Left lung (tissue), 10 donors: ENCODE data around the gene MARK3. TPM values are rescaled to one million over a fixed set of nuclear protein-coding genes. Genes with fewer than 3 reads are reported as not detected.

Experiments
- ATAC-seq: fragments of 200-7000 bp; cut with Tn5 transposase; one replicate; pipeline ENCODE4 v1.9.1; 2020; ENCODE audit warnings: moderate library complexity
- DNase-seq, 4 donors: peaks; one replicate each; pipeline ENCODE4 v3.0.0-alpha.2; 2013 to 2020
- H3K27ac ChIP-seq, 2 donors: fragments of 200-600 bp; sonication (generic) in 1 of 2; one replicate each; pipeline versions ENCODE4 v1.5.0 to v1.8.0; 2020 to 2021
- H3K27me3 ChIP-seq, 2 donors: fragments of 200-600 bp; sonication (generic) in 1 of 2; one replicate each; pipeline versions ENCODE4 v1.5.0 to v1.8.0; 2020 to 2021
- H3K36me3 ChIP-seq, 2 donors: fragments of 200-600 bp; sonication (generic) in 1 of 2; one replicate each; pipeline versions ENCODE4 v1.5.0 to v1.8.0; 2020 to 2021
- H3K4me1 ChIP-seq, 2 donors: fragments of 200-600 bp; one replicate each; pipeline ENCODE4 v1.8.0; 2021
- H3K4me3 ChIP-seq, 2 donors: fragments of 200-600 bp; sonication (generic) in 1 of 2; one replicate each; pipeline versions ENCODE4 v1.5.0 to v1.8.0; 2020 to 2021; ENCODE audit warnings: mild to moderate bottlenecking in 1 of 2
- H3K9me3 ChIP-seq, 2 donors: fragments of 200-600 bp; sonication (generic) in 1 of 2; one replicate each; pipeline versions ENCODE4 v1.5.0 to v1.8.0; 2020 to 2021
- CTCF ChIP-seq, 2 donors: fragments of 200-600 bp; sonication (generic) in 1 of 2; IDR thresholded peaks; one replicate each; pipeline versions ENCODE4 v1.5.0 to v1.8.0; 2021; ENCODE audit warnings: antibody characterized with exemption in 2 of 2
- intact Hi-C, 2 donors: fragments of 100-400 bp; cut with DNase I; formaldehyde crosslinking; loops; one replicate each; pipeline versions ENCODE4 v1.11.2 to v1.14.2; 2022
- polyA plus RNA-seq, 6 donors: library from polyadenylated mRNA; unstranded; fragments of 120-200 nt; gene quantifications; one replicate each; pipeline ENCODE4 v1.2.1, GENCODE V29; 2013; ENCODE audit not compliant: insufficient read length in 6 of 6
- total RNA-seq, 2 donors: library from RNA; stranded (reverse); fragmentation: NEBNext Ultra II Directional; extraction: Animal tissue kit (Norgen Biotek cat#: 25700); gene quantifications; one replicate each; pipeline ENCODE4 v1.2.1, GENCODE V29; 2021
- donor health status: DM: no; HTN: yes; CAD: no.
- donor health status: DM: no; HTN: no; CAD: no.

MARK3 gene
- total and polyA plus RNA-seq, 8 donors, result 78.8 to 135 (median 122) TPM

GRCh38 chr14:103340480-103341212 lies 44.6 kb upstream of the MARK3 start:
- H3K36me3 ChIP-seq, result peaks cover 10 to 96% of the 10 kb centered on the region in 2 donors
- intact Hi-C loops, result no loop called here
- no peak for ATAC-seq

GRCh38 chr14:103341250-103342129 lies 43.7 kb upstream of the MARK3 start:
- Histone ChIP-seq H3K27ac (no peak overlapping the region), H3K36me3 (peaks cover 10 to 87% of the 10 kb centered on the region in 2 donors), H3K9me3 (no peaks in the 10 kb centered on the region), H3K27me3 (no peaks in the 10 kb centered on the region), H3K4me3 (no peak overlapping the region), H3K4me1 (peaks cover 0 to 16% of the 10 kb centered on the region in 2 donors)
- intact Hi-C loops, result no loop called here
- TF ChIP-seq CTCF (IDR thresholded peaks at IDR 0.05), result no peak
- DNase-seq (no peak), ATAC-seq (no peak)

More at GRCh38 chr14:103340480-103341212, 44.6 kb upstream of the MARK3 start:
- Histone ChIP-seq H3K4me3 (no peak overlapping the region), H3K4me1 (peaks cover 7 to 24% of the 10 kb centered on the region in 2 donors), H3K9me3 (no peaks in the 10 kb centered on the region), H3K27ac (no peak overlapping the region), H3K27me3 (no peaks in the 10 kb centered on the region)
- no peak for DNase-seq
- no peak for TF ChIP-seq CTCF (IDR thresholded peaks at IDR 0.05)

GRCh38 chr14:103343164-103343879 lies 41.9 kb upstream of the MARK3 start:
- H3K4me1 ChIP-seq, result peaks cover 0 to 3% of the 10 kb centered on the region in 2 donors
- H3K27ac ChIP-seq, result no peak overlapping the region
- no peaks in the 10 kb centered on the region for H3K27me3 ChIP-seq
- no peaks in the 10 kb centered on the region for H3K9me3 ChIP-seq
- peaks cover 10 to 69% of the 10 kb centered on the region in 2 donors for H3K36me3 ChIP-seq
- TF ChIP-seq CTCF (IDR thresholded peaks at IDR 0.05), result no peak
- intact Hi-C loops, result no loop called here
- no peak overlapping the region for H3K4me3 ChIP-seq
- DNase-seq (no peak), ATAC-seq (no peak)

- no peak for ATAC-seq
- Histone ChIP-seq H3K9me3 (no peaks in the 10 kb centered on the region), H3K4me1 (no peaks in the 10 kb centered on the region), H3K4me3 (no peak overlapping the region), H3K27me3 (no peaks in the 10 kb centered on the region), H3K36me3 (peaks cover 10 to 61% of the 10 kb centered on the region in 2 donors), H3K27ac (no peak overlapping the region)
- no peak for DNase-seq
- no peak for TF ChIP-seq CTCF (IDR thresholded peaks at IDR 0.05)
- intact Hi-C loops, result no loop called here
Measured at GRCh38 chr14:103343905-103344797, 41.1 kb upstream of the MARK3 start.
